Vagina (tissue), 2 donors: ENCODE measurements around the gene CELA3B.
"Not testable (repeated sequence)": the region's sequence is repeated elsewhere in the genome, so short reads cannot be mapped to it uniquely, and the experiment has no call there.

Experiments
- CTCF ChIP-seq, 3 experiments: fragments of 450-650 bp in 2 of 3; fragments of 200-600 bp in 1 of 3; sonication (generic) in 1 of 3; IDR thresholded peaks; one replicate each; pipeline ENCODE4 v1.5.1; 2017 to 2019; ENCODE audit warnings: antibody characterized with exemption in 3 of 3, mild to moderate bottlenecking in 2 of 3, moderate library complexity in 2 of 3
- POLR2AphosphoS5 ChIP-seq, 2 donors: sonication (generic); formaldehyde crosslinking; IDR thresholded peaks; one replicate each; pipeline ENCODE4 v1.9.0; 2017; ENCODE audit warnings: antibody characterized with exemption in 2 of 2, mild to moderate bottlenecking in 2 of 2, low read depth in 1 of 2; ENCODE audit not compliant: insufficient read depth in 1 of 2

- not testable (repeated sequence) for TF ChIP-seq CTCF (IDR thresholded peaks at IDR 0.05); POLR2AphosphoS5 (IDR thresholded peaks at IDR 0.05; ENCODE audit: insufficient read depth in 1 of 2, low read depth in 1 of 2)
These were observed 19.8 kb downstream of the CELA3B start for GRCh38 chr1:21996663-21996970.
